GM10248 (cell line): ENCODE measurements around the gene SMURF2.

Source experiments
- CTCF ChIA-PET: fragments of 300-600 bp; sonication (Branson Sonifier 250); formaldehyde crosslinking; extraction: SDS; loops from one replicate; lab custom pipeline; 2021; ENCODE audit warnings: antibody characterized with exemption; lab: Yijun Ruan, JAX
- POLR2A ChIA-PET: fragments of 350-650 bp; sonication (Branson Sonifier 250); formaldehyde crosslinking; extraction: SDS; loops from one replicate; lab custom pipeline; 2020; ENCODE audit warnings: antibody characterized with exemption; lab: Yijun Ruan, JAX
- DNase-seq: peaks from one replicate; pipeline ENCODE4 v3.0.0; 2012; ENCODE audit errors: extremely low spot score
- CTCF ChIP-seq: IDR thresholded peaks from 2 replicates; pipeline ENCODE4 v1.5.1; 2012; ENCODE audit warnings: mild to moderate bottlenecking, low read depth; ENCODE audit errors: extremely low read depth, missing control alignments, control extremely low read depth

The SMURF2 gene

GRCh38 chr17:64655704-64656103 lies 6.4 kb downstream of the SMURF2 start:
- DNase-seq, result no peak
- no peak for TF ChIP-seq CTCF
- POLR2A ChIA-PET, result interaction anchor here (0.6 kb wide), 1 partner anchor 150 kb away, joined by 3 read pairs; no protein-coding TSS in a partner anchor
- CTCF ChIA-PET, result no interaction called here

GRCh38 chr17:64653985-64654355 lies 8.1 kb downstream of the SMURF2 start:
- CTCF ChIA-PET, result no interaction called here
- no peak for TF ChIP-seq CTCF
- POLR2A ChIA-PET, result no interaction called here
- no peak for DNase-seq

GRCh38 chr17:64653325-64653984 lies 8.7 kb downstream of the SMURF2 start:
- TF ChIP-seq CTCF, result no peak
- CTCF ChIA-PET, result no interaction called here
- DNase-seq, result no peak
- POLR2A ChIA-PET, result no interaction called here

- ChIA-PET CTCF (interaction anchor here (1.2 to 2.3 kb wide), 3 partner anchors 9 to 232 kb away, joined by 3 to 16 read pairs (median 6); no protein-coding TSS in a partner anchor), POLR2A (no interaction called here)
Observed at GRCh38 chr17:64651889-64652288, 10.2 kb downstream of the SMURF2 start.

GRCh38 chr17:64648234-64648633 lies 13.9 kb downstream of the SMURF2 start:
- ChIA-PET POLR2A (no interaction called here), CTCF (interaction anchor here (2.2 to 6.6 kb wide), 4 partner anchors 10 to 228 kb away, joined by 8 to 54 read pairs (median 30); partner anchors contain the start of gene POLG2)
- no peak for TF ChIP-seq CTCF
- no peak for DNase-seq

More at GRCh38 chr17:64651889-64652288, 10.2 kb downstream of the SMURF2 start:
- no peak for TF ChIP-seq CTCF
- DNase-seq, result no peak

GRCh38 chr17:64647817-64648216 lies 14.3 kb downstream of the SMURF2 start:
- TF ChIP-seq CTCF, result no peak
- DNase-seq, result no peak
- CTCF ChIA-PET, result interaction anchor here (2.6 to 6.6 kb wide), 3 partner anchors 16 to 227 kb away, joined by 9 to 54 read pairs (median 52); partner anchors contain the start of gene POLG2
- POLR2A ChIA-PET, result no interaction called here
